Thoracic aorta endothelial cell (primary cell): ENCODE data around the gene COMMD4. TPM values are rescaled to one million over a fixed set of nuclear protein-coding genes. Genes with fewer than 3 reads are reported as not detected.

ENCODE experiments used
- small RNA-seq: library from RNA; depleted of rRNA; stranded (forward); fragments of <200 nt; gene quantifications from one replicate; pipeline ENCODE3, GENCODE V24; 2012
- total RNA-seq: library from RNA; depleted of rRNA; stranded (reverse); fragments of >200 nt; gene quantifications from 2 replicates; pipeline ENCODE4 v1.2.3, GENCODE V29; 2012

The COMMD4 gene
- 43.1 and 48.7 TPM in 2 replicates for total RNA-seq

DNA sequence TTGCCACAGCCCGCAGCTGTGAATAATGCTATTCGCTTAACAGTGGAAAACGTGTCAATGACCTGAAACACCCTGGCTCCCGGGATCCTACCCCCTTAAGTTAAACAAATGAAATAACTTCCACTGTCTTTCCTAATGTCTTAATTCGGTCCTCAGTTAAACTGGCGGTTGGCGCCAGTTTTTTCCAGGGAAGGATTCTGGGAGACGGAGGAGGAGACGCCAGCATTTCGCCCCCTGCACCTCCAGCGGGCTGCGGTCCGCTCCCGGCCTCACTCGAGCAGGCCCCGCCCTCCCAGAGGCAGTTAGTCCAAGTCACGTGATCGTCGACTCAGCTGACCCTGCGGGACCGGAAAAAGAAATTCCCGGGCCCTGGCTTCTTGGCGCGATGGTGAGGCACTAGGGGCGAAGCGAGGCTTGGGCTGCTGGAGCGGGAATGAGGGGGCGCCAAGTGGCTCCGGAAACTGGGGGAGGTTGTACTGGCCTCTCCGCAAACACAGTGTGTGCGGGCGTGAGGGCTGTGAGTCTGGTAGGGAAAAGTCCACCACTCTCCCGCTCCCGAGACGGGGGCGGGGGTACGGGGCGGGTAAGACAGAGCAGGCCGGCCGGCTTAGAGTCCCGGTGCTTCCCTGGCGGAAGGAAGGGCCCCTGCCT lies at the start of gene COMMD4:
COMMD4 (plus strand) TSS at position 359 of the 651 bp plus-strand sequence; CDS start at position 386, 27 bp downstream.

DNA sequence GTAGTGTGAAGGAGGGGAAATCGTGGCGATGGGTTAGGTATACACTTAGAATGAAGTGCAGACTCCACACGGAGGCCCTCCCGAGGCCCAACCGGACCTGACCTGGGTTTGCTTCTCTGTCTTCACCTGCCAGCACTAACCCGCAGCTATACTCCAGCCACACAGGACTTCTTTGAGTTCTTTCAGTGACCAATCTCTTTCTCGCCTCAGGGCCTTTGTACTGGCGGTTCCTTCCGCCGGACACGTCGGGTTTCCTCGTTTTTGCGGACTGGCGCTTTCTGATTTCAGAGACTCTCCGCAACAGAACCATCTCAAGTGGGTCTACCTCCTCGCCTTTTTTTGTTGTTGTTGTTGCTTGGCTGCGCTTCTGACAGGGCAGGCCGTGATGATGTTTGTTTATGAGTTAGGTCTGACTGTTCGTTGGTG lies 10.9 kb downstream of the COMMD4 start, which contains the start of gene NEIL1:
NEIL1 (plus strand) TSS at position 244 of the 426 bp plus-strand sequence. CDS start 1,867 bp downstream, outside the sequence.

GRCh38 chr15:75367913-75368688 lies 32.2 kb downstream of the COMMD4 start, which contains the start of gene MAN2C1:
TSS of gene MAN2C1 (minus strand) at chr15:75368607. CDS start at chr15:75368583, 24 bp downstream.

Small RNA genes lying within 50 kb of the gene (small RNA-seq; reads per million reads assigned to genes)
- not detected for gene RN7SL327P

Other genes with a start within 250 kb of the COMMD4 start
- 16.8 and 27.8 TPM in 2 replicates for gene C15orf39, start 134.2 kb upstream of the COMMD4 start, total RNA-seq
- not detected in 2 replicates for gene GOLGA6C, start 77.7 kb upstream of the COMMD4 start, total RNA-seq
- under 0.01 TPM in 1 of 2 replicates, not detected in the other for gene GOLGA6D, start 53.2 kb upstream of the COMMD4 start, total RNA-seq
- 21.9 and 29.7 TPM in 2 replicates for gene NEIL1, start 11.0 kb downstream of the COMMD4 start, total RNA-seq
- 147 and 148 TPM in 2 replicates for gene MAN2C1, start 32.5 kb downstream of the COMMD4 start, total RNA-seq
- gene SIN3A, start 115.6 kb downstream of the COMMD4 start, total RNA-seq, result 35.6 and 51.0 TPM in 2 replicates
- 25.8 and 29.1 TPM in 2 replicates for gene PTPN9, start 243.3 kb downstream of the COMMD4 start, total RNA-seq